Mucosa of stomach (tissue), 1 donor: Measurements from ENCODE around the gene NDUFB8.
"Not testable (repeated sequence)": the region's sequence is repeated elsewhere in the genome, so short reads cannot be mapped to it uniquely, and the experiment has no call there.

Source experiments
- H3K27me3 ChIP-seq: one replicate; pipeline ENCODE4 v1.7.0; 2013; ENCODE audit warnings: mild to moderate bottlenecking, low read length; ENCODE audit not compliant: control insufficient read depth, insufficient read depth
- H3K36me3 ChIP-seq: one replicate; pipeline ENCODE4 v1.7.0; 2013; ENCODE audit warnings: low read length; ENCODE audit not compliant: control insufficient read depth, insufficient read depth
- H3K4me1 ChIP-seq: one replicate; pipeline ENCODE4 v1.7.0; 2013; ENCODE audit warnings: mild to moderate bottlenecking, low read length; ENCODE audit not compliant: control insufficient read depth, insufficient read depth
- H3K4me3 ChIP-seq: one replicate; pipeline ENCODE4 v1.7.0; 2013; ENCODE audit warnings: low read length
- H3K9ac ChIP-seq: one replicate; pipeline ENCODE4 v1.7.0; 2013; ENCODE audit warnings: mild to moderate bottlenecking, low read length, moderate library complexity
- H3K9me3 ChIP-seq: one replicate; pipeline ENCODE4 v1.7.0; 2013; ENCODE audit warnings: mild to moderate bottlenecking, low read length, moderate library complexity; ENCODE audit not compliant: control insufficient read depth
- donor health status: Pancreatic carcinoma.

Gene NDUFB8

GRCh38 chr10:100529475-100530298, at the start of gene NDUFB8:
TSS of gene NDUFB8 (minus strand) at chr10:100529871. CDS start at chr10:100529851, 20 bp downstream.
- Histone ChIP-seq H3K4me1 (peaks cover 10% of the 10 kb centered on the region), H3K9me3 (no peaks in the 10 kb centered on the region), H3K9ac (peak within 1 kb of the TSS; percentile 92), H3K4me3 (peak within 1 kb of the TSS; percentile 81), H3K36me3 (no peaks in the 10 kb centered on the region), H3K27me3 (no peaks in the 10 kb centered on the region)

DNA sequence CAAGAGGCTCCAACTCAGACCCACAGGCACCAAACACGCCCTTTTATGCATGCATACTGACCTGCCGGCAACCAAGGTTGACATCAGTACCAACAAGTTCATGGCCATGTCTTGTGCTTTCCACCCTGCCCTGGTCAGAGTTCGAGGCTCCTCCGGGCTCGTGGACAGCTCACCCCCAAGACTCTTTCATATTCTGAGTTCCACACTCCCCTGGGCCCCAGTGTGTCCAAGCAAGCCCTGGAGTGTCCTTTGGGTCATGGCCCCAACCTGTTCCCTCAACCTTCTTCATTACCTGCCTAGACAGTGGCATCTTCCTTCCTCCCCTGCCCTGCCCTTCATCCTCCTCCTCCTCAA, 46.6 kb upstream of the NDUFB8 start:
- no peaks in the 10 kb centered on the region for H3K36me3 ChIP-seq
- H3K4me3 ChIP-seq: no peak overlapping the region
- H3K9ac ChIP-seq: no peak overlapping the region
- no peaks in the 10 kb centered on the region for H3K4me1 ChIP-seq
- peaks cover 13% of the 10 kb centered on the region for H3K27me3 ChIP-seq
- no peaks in the 10 kb centered on the region for H3K9me3 ChIP-seq

DNA sequence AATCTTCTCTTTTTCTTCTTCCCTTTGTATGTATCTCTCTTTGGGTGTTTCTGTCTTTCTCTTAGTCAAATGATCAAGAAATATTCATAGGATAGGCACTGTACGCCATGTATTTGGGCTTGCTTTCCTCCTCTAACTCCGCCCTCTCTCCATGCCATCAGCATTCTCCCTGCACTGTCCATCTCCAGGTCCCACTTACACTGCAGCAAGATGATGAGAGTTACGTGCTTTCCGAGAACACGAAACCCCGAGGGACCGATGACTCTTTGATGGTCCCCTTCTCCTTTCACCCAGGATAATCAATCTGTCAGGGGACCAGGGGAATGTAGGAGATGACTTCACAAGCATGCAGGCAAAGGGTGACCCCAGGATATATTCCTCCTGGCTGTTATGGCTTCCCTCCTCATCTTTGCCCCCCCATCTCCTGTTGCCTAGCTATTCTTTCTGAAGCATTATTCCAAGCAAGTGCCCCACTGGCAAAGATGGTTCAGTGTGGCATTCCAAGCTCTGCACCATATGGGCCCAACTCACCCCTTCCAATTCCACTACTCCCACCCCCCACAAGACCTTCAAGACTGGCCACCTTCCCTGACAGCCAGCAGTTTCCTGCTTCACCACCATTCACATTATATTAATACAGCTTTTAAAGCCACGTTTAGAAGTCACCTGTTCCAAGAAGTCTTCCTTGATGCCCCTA, 46.1 kb upstream of the NDUFB8 start:
- Histone ChIP-seq H3K36me3 (no peaks in the 10 kb centered on the region), H3K4me3 (no peak overlapping the region), H3K4me1 (no peaks in the 10 kb centered on the region), H3K27me3 (peaks cover 16% of the 10 kb centered on the region), H3K9me3 (no peaks in the 10 kb centered on the region), H3K9ac (no peak overlapping the region)

- H3K4me1 ChIP-seq, H3K36me3 ChIP-seq, H3K4me3 ChIP-seq, H3K9ac ChIP-seq, H3K9me3 ChIP-seq: not testable (repeated sequence)
- H3K27me3 ChIP-seq: peaks cover 22% of the 10 kb centered on the region
Observed at GRCh38 chr10:100575146-100575545, 45.5 kb upstream of the NDUFB8 start.

DNA sequence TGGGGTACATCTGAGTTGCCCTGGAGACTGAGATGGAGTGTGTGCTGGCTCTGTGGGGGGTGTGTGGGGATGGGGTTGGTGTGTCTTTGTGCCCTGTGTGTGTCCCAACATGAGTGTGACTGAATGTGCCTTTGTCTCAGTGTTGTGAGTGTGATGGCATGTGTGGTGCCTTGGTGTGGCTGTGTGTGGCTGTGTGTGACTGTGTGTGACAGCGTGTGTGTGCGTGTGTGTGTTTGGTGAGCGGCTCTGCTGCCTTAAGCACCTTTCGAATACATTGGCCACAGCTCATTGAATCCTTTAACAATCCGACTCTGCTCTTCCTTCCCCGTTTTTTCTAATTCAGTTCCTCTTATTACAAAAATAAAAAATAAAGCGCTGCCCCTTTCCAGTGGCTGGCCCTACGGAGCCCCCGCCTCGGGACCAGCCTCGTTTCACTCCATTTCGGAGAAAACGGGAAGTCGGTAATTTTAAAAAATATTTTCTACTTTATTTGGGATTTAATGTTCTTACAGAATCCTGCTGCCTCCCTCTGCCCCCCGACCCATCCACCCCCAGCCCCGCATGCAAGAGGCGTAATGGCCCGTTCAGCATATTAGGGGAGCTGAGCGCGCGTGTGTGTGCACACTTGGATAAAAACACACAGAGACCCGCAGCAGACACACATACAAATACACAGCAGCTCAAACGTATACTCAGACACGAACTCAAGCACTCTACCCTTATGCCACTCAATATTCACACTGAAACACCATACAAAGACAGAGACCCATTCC, 41.6 kb upstream of the NDUFB8 start:
- Histone ChIP-seq H3K27me3 (peaks cover 48% of the 10 kb centered on the region), H3K36me3 (no peaks in the 10 kb centered on the region), H3K9ac (no peak overlapping the region), H3K9me3 (no peaks in the 10 kb centered on the region), H3K4me3 (no peak overlapping the region), H3K4me1 (no peaks in the 10 kb centered on the region)

GRCh38 chr10:100570506-100570905, 40.8 kb upstream of the NDUFB8 start:
- no peaks in the 10 kb centered on the region for H3K9me3 ChIP-seq
- no peak overlapping the region for H3K4me3 ChIP-seq
- H3K27me3 ChIP-seq: peaks cover 54% of the 10 kb centered on the region
- no peaks in the 10 kb centered on the region for H3K4me1 ChIP-seq
- H3K36me3 ChIP-seq: no peaks in the 10 kb centered on the region
- no peak overlapping the region for H3K9ac ChIP-seq

- H3K4me3 ChIP-seq: no peak overlapping the region
- no peaks in the 10 kb centered on the region for H3K36me3 ChIP-seq
- H3K27me3 ChIP-seq: peaks cover 61% of the 10 kb centered on the region
- H3K4me1 ChIP-seq: no peaks in the 10 kb centered on the region
- H3K9me3 ChIP-seq: no peaks in the 10 kb centered on the region
- H3K9ac ChIP-seq: no peak overlapping the region
Observed at GRCh38 chr10:100569687-100570481, 40.2 kb upstream of the NDUFB8 start.

DNA sequence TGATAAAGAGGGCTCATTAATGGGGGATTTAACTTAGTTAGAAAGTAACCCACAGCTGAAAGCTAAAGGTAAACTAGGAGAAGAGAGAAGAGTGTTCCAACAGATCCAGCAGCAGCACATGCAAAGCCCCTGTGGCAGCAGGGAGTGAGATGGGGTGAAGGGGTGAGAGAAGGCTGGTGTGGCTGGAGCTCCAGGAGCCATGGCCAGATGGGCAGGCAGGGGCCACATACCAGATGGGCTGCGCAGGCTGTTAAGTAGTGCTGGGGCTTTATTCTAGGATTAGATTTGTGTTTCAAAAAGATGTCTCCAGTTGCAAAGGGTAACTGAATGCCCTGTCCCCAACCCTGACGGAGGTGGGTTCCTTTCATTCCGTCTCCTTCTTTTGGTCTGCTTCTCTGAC, 39.2 kb upstream of the NDUFB8 start:
- no peaks in the 10 kb centered on the region for H3K4me1 ChIP-seq
- no peak overlapping the region for H3K9ac ChIP-seq
- H3K9me3 ChIP-seq: no peaks in the 10 kb centered on the region
- no peak overlapping the region for H3K4me3 ChIP-seq
- H3K27me3 ChIP-seq: peaks cover 70% of the 10 kb centered on the region
- no peaks in the 10 kb centered on the region for H3K36me3 ChIP-seq

DNA sequence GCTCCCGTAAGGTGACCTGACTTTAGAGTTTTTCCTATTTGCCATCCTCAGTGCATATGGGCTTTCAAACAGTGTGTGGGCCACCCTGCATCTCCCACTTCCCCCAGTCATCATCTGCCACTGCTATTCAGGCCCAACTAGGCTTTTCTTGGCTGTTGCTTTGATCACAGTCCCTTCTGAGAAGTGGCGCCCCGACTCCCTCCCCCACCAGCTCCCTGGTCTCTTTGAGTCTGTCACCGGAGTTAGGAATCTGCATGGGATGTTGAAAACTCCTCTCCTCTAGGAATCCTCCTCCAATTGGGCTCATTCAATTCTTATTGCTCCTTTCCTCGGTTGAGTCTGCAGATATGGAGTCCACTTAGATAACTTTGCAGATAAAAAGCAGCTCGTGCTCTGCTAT, 38.2 kb upstream of the NDUFB8 start:
- no peak overlapping the region for H3K4me3 ChIP-seq
- H3K9me3 ChIP-seq: no peaks in the 10 kb centered on the region
- H3K4me1 ChIP-seq: no peaks in the 10 kb centered on the region
- no peaks in the 10 kb centered on the region for H3K36me3 ChIP-seq
- no peak overlapping the region for H3K9ac ChIP-seq
- peaks cover 79% of the 10 kb centered on the region for H3K27me3 ChIP-seq

- Histone ChIP-seq H3K27me3 (peaks cover 84% of the 10 kb centered on the region), H3K4me3 (no peak overlapping the region), H3K9me3 (no peaks in the 10 kb centered on the region), H3K36me3 (no peaks in the 10 kb centered on the region), H3K9ac (no peak overlapping the region), H3K4me1 (peaks cover 5% of the 10 kb centered on the region)
Observed at GRCh38 chr10:100567249-100567648, 37.6 kb upstream of the NDUFB8 start.

DNA sequence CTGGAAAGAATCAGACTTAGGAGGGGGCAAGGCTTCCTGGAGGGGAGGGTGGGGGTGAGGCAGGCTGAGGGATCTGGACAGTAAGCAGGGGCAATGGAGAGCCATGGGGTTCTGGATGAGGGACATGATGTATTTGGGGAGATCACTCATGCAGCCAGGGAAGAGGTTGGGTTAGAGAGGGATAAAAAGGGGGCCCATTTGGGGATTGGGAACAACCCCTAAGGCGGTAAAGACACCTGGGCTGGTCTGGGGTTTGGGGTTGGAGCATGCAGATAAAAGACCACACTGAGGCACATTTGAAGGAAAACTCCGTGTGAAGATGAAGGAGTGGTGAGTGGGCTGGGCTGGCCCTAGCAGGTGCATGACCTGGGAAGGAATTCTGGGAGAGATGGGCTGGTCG, 36.9 kb upstream of the NDUFB8 start:
- H3K4me3 ChIP-seq: no peak overlapping the region
- H3K9me3 ChIP-seq: no peaks in the 10 kb centered on the region
- peaks cover 12% of the 10 kb centered on the region for H3K4me1 ChIP-seq
- H3K9ac ChIP-seq: no peak overlapping the region
- peaks cover 91% of the 10 kb centered on the region for H3K27me3 ChIP-seq
- H3K36me3 ChIP-seq: no peaks in the 10 kb centered on the region
